Lower lobe of right lung (tissue), 2 donors: ENCODE results near the gene DLD. TPM values are rescaled to one million over a fixed set of nuclear protein-coding genes. Genes with fewer than 3 reads are reported as not detected.
"Not testable (repeated sequence)": the region's sequence is repeated elsewhere in the genome, so short reads cannot be mapped to it uniquely, and the experiment has no call there.

Experiments used
- ATAC-seq, 2 donors: fragments of 200-7000 bp; cut with Tn5 transposase; one replicate each; pipeline ENCODE4 v1.9.1; 2020 to 2022; ENCODE audit warnings: mild to moderate bottlenecking in 2 of 2, moderate library complexity in 2 of 2
- DNase-seq: peaks from one replicate; pipeline ENCODE4 v3.0.0-alpha.2; 2020
- H3K27ac ChIP-seq: fragments of 200-600 bp; one replicate; pipeline ENCODE4 v1.8.0; 2022
- H3K27me3 ChIP-seq: fragments of 200-600 bp; one replicate; pipeline ENCODE4 v1.8.0; 2022; ENCODE audit warnings: low read depth
- H3K36me3 ChIP-seq: fragments of 200-600 bp; one replicate; pipeline ENCODE4 v1.8.0; 2022; ENCODE audit warnings: mild to moderate bottlenecking
- H3K4me1 ChIP-seq: fragments of 200-600 bp; one replicate; pipeline ENCODE4 v1.8.0; 2022
- H3K4me3 ChIP-seq: fragments of 200-600 bp; one replicate; pipeline ENCODE4 v1.8.0; 2022; ENCODE audit warnings: mild to moderate bottlenecking
- H3K9me3 ChIP-seq: fragments of 200-600 bp; one replicate; pipeline ENCODE4 v1.8.0; 2022
- CTCF ChIP-seq: fragments of 200-600 bp; IDR thresholded peaks from one replicate; pipeline ENCODE4 v1.8.0; 2022; ENCODE audit warnings: antibody characterized with exemption, mild to moderate bottlenecking
- intact Hi-C: fragments of 100-400 bp; cut with DNase I; formaldehyde crosslinking; loops from one replicate; pipeline ENCODE4 v1.11.0; 2022
- long read RNA-seq: library from polyadenylated mRNA; unstranded; transcript quantifications from one replicate; pipeline ENCODE4 v2.0.0, GENCODE V29; 2021
- total RNA-seq: library from RNA; stranded (reverse); fragmentation: NEBNext Ultra II Directional; extraction: Animal tissue kit (Norgen Biotek cat#: 25700); gene quantifications from one replicate; pipeline ENCODE4 v1.2.1, GENCODE V29; 2021
- donor health status: DM: no; HTN: yes; CAD: no; lungs with severe emphysema.

Gene DLD
- 64.1 TPM for total RNA-seq
- long read RNA-seq, transcript DLD-201 (14 exons, 3,755 nt): major isoform, 151 of 177 reads
- long read RNA-seq, partial matches to known transcripts: 9 of 177 reads
- long read RNA-seq, other reads (novel, unspliced or antisense): 17 of 177 reads

GRCh38 chr7:107890962-107891635 is at the start of gene DLD:
Gene DLD (plus strand): TSS chr7:107891183. CDS start chr7:107891251, 68 bp downstream.
- intact Hi-C loops: no loop called here

DNA sequence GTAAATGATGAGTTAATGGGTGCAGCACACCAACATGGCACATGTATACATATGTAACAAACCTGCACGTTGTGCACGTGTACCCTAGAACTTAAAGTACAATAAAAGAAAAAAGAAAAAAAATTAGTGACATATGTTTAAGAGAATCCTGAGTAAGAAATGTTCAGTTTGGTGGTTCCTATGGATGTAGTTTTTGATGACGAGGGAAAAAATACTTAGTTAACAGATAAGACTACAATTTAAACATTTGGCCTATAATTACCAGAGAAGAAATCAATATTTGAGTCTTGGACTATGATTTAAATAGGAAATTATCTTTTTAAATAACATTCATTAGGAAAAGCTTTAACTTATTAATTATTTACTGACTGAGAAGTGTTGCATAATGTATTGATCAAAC is 48.8 kb upstream of the DLD start:
- no peak for DNase-seq
- intact Hi-C loops: no loop called here
- Histone ChIP-seq H3K27ac (no peak overlapping the region), H3K36me3 (no peaks in the 10 kb centered on the region), H3K27me3 (peaks cover 3% of the 10 kb centered on the region), H3K4me1 (no peaks in the 10 kb centered on the region), H3K4me3 (no peak overlapping the region), H3K9me3 (no peaks in the 10 kb centered on the region)
- TF ChIP-seq CTCF: no peak
- ATAC-seq: no peak

More at GRCh38 chr7:107890962-107891635, at the start of gene DLD:
- Histone ChIP-seq H3K27me3 (no peaks in the 10 kb centered on the region), H3K4me3 (peak within 1 kb of the TSS; percentile 70), H3K4me1 (peaks cover 26% of the 10 kb centered on the region), H3K9me3 (no peaks in the 10 kb centered on the region), H3K36me3 (peaks cover 25% of the 10 kb centered on the region), H3K27ac (peak within 1 kb of the TSS; percentile 96)
- no peak for TF ChIP-seq CTCF
- ATAC-seq: peak; percentile 99 to 100
- peak; percentile 98 for DNase-seq

- no peak overlapping the region for H3K4me3 ChIP-seq
- no peaks in the 10 kb centered on the region for H3K36me3 ChIP-seq
- no peak for DNase-seq
- H3K4me1 ChIP-seq: no peaks in the 10 kb centered on the region
- H3K9me3 ChIP-seq: no peaks in the 10 kb centered on the region
- no peak for ATAC-seq
- no peak for TF ChIP-seq CTCF
- intact Hi-C loops: no loop called here
- no peaks in the 10 kb centered on the region for H3K27me3 ChIP-seq
- H3K27ac ChIP-seq: no peak overlapping the region
These were observed 47.8 kb upstream of the DLD start for GRCh38 chr7:107843184-107843583.

- H3K27ac ChIP-seq: no peak overlapping the region
- no peaks in the 10 kb centered on the region for H3K36me3 ChIP-seq
- DNase-seq (no peak), ATAC-seq (no peak)
- no peaks in the 10 kb centered on the region for H3K27me3 ChIP-seq
- no peaks in the 10 kb centered on the region for H3K4me1 ChIP-seq
- no peak overlapping the region for H3K4me3 ChIP-seq
- intact Hi-C loops: no loop called here
- no peaks in the 10 kb centered on the region for H3K9me3 ChIP-seq
- no peak for TF ChIP-seq CTCF
These were observed 44.7 kb upstream of the DLD start for GRCh38 chr7:107846324-107846723.

GRCh38 chr7:107847168-107847835 is 43.7 kb upstream of the DLD start:
- H3K36me3 ChIP-seq: no peaks in the 10 kb centered on the region
- ATAC-seq: peak; percentile 39 to 65
- H3K4me3 ChIP-seq: no peak overlapping the region
- H3K27ac ChIP-seq: no peak overlapping the region
- H3K4me1 ChIP-seq: no peaks in the 10 kb centered on the region
- intact Hi-C loops: no loop called here
- no peak for DNase-seq
- no peaks in the 10 kb centered on the region for H3K27me3 ChIP-seq
- no peak for TF ChIP-seq CTCF
- no peaks in the 10 kb centered on the region for H3K9me3 ChIP-seq

GRCh38 chr7:107847836-107848175 is 43.2 kb upstream of the DLD start:
- H3K9me3 ChIP-seq, H3K36me3 ChIP-seq, H3K27ac ChIP-seq, H3K27me3 ChIP-seq, ATAC-seq, DNase-seq, H3K4me1 ChIP-seq, intact Hi-C loops, H3K4me3 ChIP-seq: not testable (repeated sequence)

DNA sequence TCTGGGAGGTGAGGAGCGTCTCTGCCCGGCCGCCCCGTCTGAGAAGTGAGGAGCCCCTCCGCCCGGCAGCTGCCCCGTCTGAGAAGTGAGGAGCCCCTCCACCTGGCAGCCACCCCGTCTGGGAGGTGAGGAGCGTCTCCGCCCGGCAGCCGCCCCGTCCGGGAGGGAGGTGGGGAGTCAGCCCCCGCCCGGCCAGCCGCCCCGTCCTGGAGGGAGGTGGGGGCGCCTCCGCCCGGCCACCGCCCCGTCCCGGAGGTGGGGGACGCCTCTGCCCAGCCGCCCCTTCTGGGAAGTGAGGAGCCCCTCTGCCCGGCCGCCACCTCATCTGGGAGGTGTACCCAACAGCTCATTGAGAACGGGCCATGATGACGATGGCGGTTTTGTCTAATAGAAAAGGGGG is 42.8 kb upstream of the DLD start:
- H3K4me3 ChIP-seq, H3K4me1 ChIP-seq, H3K27ac ChIP-seq, H3K36me3 ChIP-seq, H3K9me3 ChIP-seq, DNase-seq, H3K27me3 ChIP-seq, intact Hi-C loops, ATAC-seq: not testable (repeated sequence)
